ENCODE results near the gene LMCD1.

Gene LMCD1

GRCh38 chr3:8493744-8494143, 7.9 kb upstream of the LMCD1 start:
- no peaks in the 10 kb centered on the region for H4K20me1 ChIP-seq (ENCODE audit: insufficient read depth, low read length)
- ATAC-seq (ENCODE audit: insufficient read depth, low read depth) (no peak), DNase-seq (no peak)
- H3K27ac ChIP-seq (ENCODE audit: low read length), result no peak overlapping the region
- no peak overlapping the region for H2AFZ ChIP-seq (ENCODE audit: low read depth, low read length)
- H3K9ac ChIP-seq (ENCODE audit: low read depth, low read length), result no peak overlapping the region
- no peaks in the 10 kb centered on the region for H3K9me3 ChIP-seq (ENCODE audit: insufficient read depth, low read length, severe bottlenecking)
- TF ChIP-seq CTCF (IDR thresholded peaks at IDR 0.05; ENCODE audit: borderline replicate concordance, extremely low read depth, low read length, poor library complexity, severe bottlenecking), result no peak
- no peak for TF ChIP-seq EZH2 (IDR thresholded peaks at IDR 0.05; ENCODE audit: borderline replicate concordance, low read depth, low read length, severe bottlenecking)
- H3K79me2 ChIP-seq (ENCODE audit: insufficient read depth, low read length), result no peaks in the 10 kb centered on the region
- H3K4me3 ChIP-seq (ENCODE audit: low read depth in 1 of 2, low read length in 2 of 2), result no peak overlapping the region
- no peaks in the 10 kb centered on the region for H3K4me1 ChIP-seq (ENCODE audit: insufficient read depth, low read length)
- no peaks in the 10 kb centered on the region for H3K36me3 ChIP-seq (ENCODE audit: insufficient read depth, low read length)
- no peak overlapping the region for H3K4me2 ChIP-seq (ENCODE audit: insufficient read depth, low read length)
- peaks cover 7% of the 10 kb centered on the region for H3K27me3 ChIP-seq (ENCODE audit: insufficient read depth, low read length, poor library complexity)

GRCh38 chr3:8494327-8494726, 7.3 kb upstream of the LMCD1 start:
- Histone ChIP-seq H3K27me3 (ENCODE audit: insufficient read depth, low read length, poor library complexity) (peaks cover 7% of the 10 kb centered on the region), H3K79me2 (ENCODE audit: insufficient read depth, low read length) (no peaks in the 10 kb centered on the region), H3K36me3 (ENCODE audit: insufficient read depth, low read length) (no peaks in the 10 kb centered on the region), H4K20me1 (ENCODE audit: insufficient read depth, low read length) (no peaks in the 10 kb centered on the region), H2AFZ (ENCODE audit: low read depth, low read length) (no peak overlapping the region), H3K27ac (ENCODE audit: low read length) (no peak overlapping the region), H3K4me2 (ENCODE audit: insufficient read depth, low read length) (no peak overlapping the region), H3K4me1 (ENCODE audit: insufficient read depth, low read length) (no peaks in the 10 kb centered on the region), H3K9me3 (ENCODE audit: insufficient read depth, low read length, severe bottlenecking) (no peaks in the 10 kb centered on the region), H3K4me3 (ENCODE audit: low read depth in 1 of 2, low read length in 2 of 2) (no peak overlapping the region), H3K9ac (ENCODE audit: low read depth, low read length) (no peak overlapping the region)
- no peak for ATAC-seq (ENCODE audit: insufficient read depth, low read depth)
- TF ChIP-seq EZH2 (IDR thresholded peaks at IDR 0.05; ENCODE audit: borderline replicate concordance, low read depth, low read length, severe bottlenecking), result no peak
- TF ChIP-seq CTCF (IDR thresholded peaks at IDR 0.05; ENCODE audit: borderline replicate concordance, extremely low read depth, low read length, poor library complexity, severe bottlenecking), result no peak
- no peak for DNase-seq

GRCh38 chr3:8497582-8497981, 4.0 kb upstream of the LMCD1 start:
- DNase-seq (no peak), ATAC-seq (ENCODE audit: insufficient read depth, low read depth) (no peak)
- H3K9ac ChIP-seq (ENCODE audit: low read depth, low read length), result no peak overlapping the region
- no peak overlapping the region for H3K4me3 ChIP-seq (ENCODE audit: low read depth in 1 of 2, low read length in 2 of 2)
- H3K27ac ChIP-seq (ENCODE audit: low read length), result no peak overlapping the region
- H3K79me2 ChIP-seq (ENCODE audit: insufficient read depth, low read length), result no peaks in the 10 kb centered on the region
- no peak overlapping the region for H2AFZ ChIP-seq (ENCODE audit: low read depth, low read length)
- TF ChIP-seq EZH2 (IDR thresholded peaks at IDR 0.05; ENCODE audit: borderline replicate concordance, low read depth, low read length, severe bottlenecking), result no peak
- TF ChIP-seq CTCF (IDR thresholded peaks at IDR 0.05; ENCODE audit: borderline replicate concordance, extremely low read depth, low read length, poor library complexity, severe bottlenecking), result no peak
- H4K20me1 ChIP-seq (ENCODE audit: insufficient read depth, low read length), result no peaks in the 10 kb centered on the region
- H3K4me2 ChIP-seq (ENCODE audit: insufficient read depth, low read length), result no peak overlapping the region
- no peaks in the 10 kb centered on the region for H3K9me3 ChIP-seq (ENCODE audit: insufficient read depth, low read length, severe bottlenecking)
- no peaks in the 10 kb centered on the region for H3K4me1 ChIP-seq (ENCODE audit: insufficient read depth, low read length)
- no peaks in the 10 kb centered on the region for H3K36me3 ChIP-seq (ENCODE audit: insufficient read depth, low read length)
- H3K27me3 ChIP-seq (ENCODE audit: insufficient read depth, low read length, poor library complexity), result no peaks in the 10 kb centered on the region

- H3K27me3 ChIP-seq (ENCODE audit: insufficient read depth, low read length, poor library complexity), result no peaks in the 10 kb centered on the region
- H3K36me3 ChIP-seq (ENCODE audit: insufficient read depth, low read length), result no peaks in the 10 kb centered on the region
- ATAC-seq (ENCODE audit: insufficient read depth, low read depth) (no peak), DNase-seq (no peak)
- H3K4me3 ChIP-seq (ENCODE audit: low read depth in 1 of 2, low read length in 2 of 2), result no peak overlapping the region
- no peaks in the 10 kb centered on the region for H3K4me1 ChIP-seq (ENCODE audit: insufficient read depth, low read length)
- no peak overlapping the region for H3K27ac ChIP-seq (ENCODE audit: low read length)
- no peak overlapping the region for H3K4me2 ChIP-seq (ENCODE audit: insufficient read depth, low read length)
- H2AFZ ChIP-seq (ENCODE audit: low read depth, low read length), result no peak overlapping the region
- H4K20me1 ChIP-seq (ENCODE audit: insufficient read depth, low read length), result no peaks in the 10 kb centered on the region
- no peaks in the 10 kb centered on the region for H3K9me3 ChIP-seq (ENCODE audit: insufficient read depth, low read length, severe bottlenecking)
- H3K79me2 ChIP-seq (ENCODE audit: insufficient read depth, low read length), result no peaks in the 10 kb centered on the region
- H3K9ac ChIP-seq (ENCODE audit: low read depth, low read length), result no peak overlapping the region
- no peak for TF ChIP-seq CTCF (IDR thresholded peaks at IDR 0.05; ENCODE audit: borderline replicate concordance, extremely low read depth, low read length, poor library complexity, severe bottlenecking)
- TF ChIP-seq EZH2 (IDR thresholded peaks at IDR 0.05; ENCODE audit: borderline replicate concordance, low read depth, low read length, severe bottlenecking), result no peak
Measured at GRCh38 chr3:8499181-8499611, 2.4 kb upstream of the LMCD1 start.
